K562 (cell line): ENCODE data around the gene SMCO1. TPM values are rescaled to one million over a fixed set of nuclear protein-coding genes. Genes with fewer than 3 reads are reported as not detected.

Experiments
- ELF2 ChIP-seq: fragments of 250-450 bp; sonication (Bioruptor Pico); IDR thresholded peaks from 2 replicates; pipeline ENCODE4 v1.5.0; 2021; ENCODE audit warnings: mild to moderate bottlenecking
- EWSR1 ChIP-seq: fragments of 450-650 bp; IDR thresholded peaks from 2 replicates; pipeline ENCODE4 v1.6.1; 2018; ENCODE audit warnings: borderline replicate concordance, mild to moderate bottlenecking, low read depth, moderate library complexity; ENCODE audit not compliant: partially characterized antibody
- FOXA1 ChIP-seq: fragments of 450-650 bp; IDR thresholded peaks from 2 replicates; pipeline ENCODE4 v1.6.1; 2016; ENCODE audit warnings: mild to moderate bottlenecking, borderline replicate concordance
- MYBL2 ChIP-seq, 2 experiments: fragments of 450-650 bp in 1 of 2; sonication (generic) in 1 of 2; formaldehyde crosslinking in 1 of 2; IDR thresholded peaks; 2 replicates each; pipeline versions ENCODE4 v1.6.1 to v1.8.1; 2017 to 2022; ENCODE audit warnings: borderline replicate concordance in 1 of 2, inconsistent platforms in 1 of 2, low read depth in 1 of 2, mild to moderate bottlenecking in 1 of 2, missing genetic modification reagents in 1 of 2, moderate library complexity in 1 of 2
- RAD21 ChIP-seq, 2 experiments: fragments of 250-450 bp in 1 of 2; fragments of 450-650 bp in 1 of 2; sonication (Bioruptor Pico) in 1 of 2; formaldehyde crosslinking in 1 of 2; IDR thresholded peaks in 1 of 2; conservative IDR thresholded peaks in 1 of 2; 2 replicates each; pipeline versions ENCODE4 v1.4.0 to v1.8.0; 2020 to 2022; ENCODE audit warnings: mild to moderate bottlenecking in 2 of 2, moderate library complexity in 1 of 2
- SAP30 ChIP-seq: fragments of 200-600 bp; sonication (generic); IDR thresholded peaks from 2 replicates; pipeline ENCODE4 v1.6.1; 2012; ENCODE audit warnings: borderline replicate concordance, low read depth, mild to moderate bottlenecking, moderate library complexity, low read length, control low read depth, inconsistent platforms; ENCODE audit not compliant: insufficient read depth, poor library complexity, severe bottlenecking
- ZKSCAN3 ChIP-seq: fragments of 250-450 bp; sonication (Bioruptor Pico); IDR thresholded peaks from 2 replicates; pipeline ENCODE4 v1.4.0; 2020
- polyA plus RNA-seq, 8 experiments: library from polyadenylated mRNA; depleted of rRNA in 4 of 8; stranded (reverse) in 5 of 8; unstranded in 3 of 8; fragments of >200 nt; fragmentation: Nextera tagmentation in 2 of 8; fragmentation: Illumina TruSeq in 1 of 8; extraction: Ambion mirVana in 2 of 8; extraction: Trizol in 1 of 8; gene quantifications; 2 replicates each; pipeline versions ENCODE4 v1.2.1 to v1.2.3, GENCODE V29; 2011 to 2014; ENCODE audit warnings: inconsistent platforms in 1 of 8, missing spikeins in 1 of 8
- total RNA-seq, 7 experiments: library from RNA; depleted of rRNA in 6 of 7; stranded (reverse); fragments of >200 nt in 6 of 7; fragmentation: Illumina TruSeq in 2 of 7; extraction: Trizol in 2 of 7; gene quantifications; 2 replicates each; pipeline versions ENCODE4 v1.2.1 to v1.2.3, GENCODE V29; 2011 to 2021; ENCODE audit warnings: low replicate concordance in 1 of 7
- TF ChIP-seq, protein P1 (sequence below): sonication (generic); formaldehyde crosslinking; IDR thresholded peaks from 2 replicates; pipeline ENCODE4 v1.8.1; 2023; ENCODE audit warnings: mild to moderate bottlenecking, missing genetic modification reagents
- TF ChIP-seq, protein P2 (sequence below): sonication (generic); formaldehyde crosslinking; IDR thresholded peaks from 2 replicates; pipeline ENCODE4 v1.8.0; 2023; ENCODE audit warnings: missing genetic modification reagents, mild to moderate bottlenecking, borderline replicate concordance
- TF ChIP-seq, protein P3 (sequence below), 3 experiments: fragments of 200-800 bp in 1 of 3; fragments of 250-450 bp in 1 of 3; fragments of 450-650 bp in 1 of 3; sonication (Bioruptor Pico) in 1 of 3; sonication (Bioruptor generic) in 1 of 3; formaldehyde crosslinking in 1 of 3; IDR thresholded peaks; 2 replicates each; pipeline versions ENCODE4 v1.6.1 to v1.8.0; 2016 to 2022; ENCODE audit warnings: mild to moderate bottlenecking in 2 of 3, missing genetic modification characterization in 2 of 3, missing compliant biosample characterization in 1 of 3, moderate library complexity in 1 of 3
- TF ChIP-seq, protein P4 (sequence below): IDR thresholded peaks from 2 replicates; pipeline ENCODE4 v1.6.1; 2014; ENCODE audit warnings: antibody characterized with exemption

Gene SMCO1
- total and polyA plus RNA-seq, 9 of the 15 experiments (the other 6 are each of a cell fraction or from before 2014, with no cell fraction given): 0.05 to 0.35 (median 0.12) TPM; not detected in 5

DNA sequence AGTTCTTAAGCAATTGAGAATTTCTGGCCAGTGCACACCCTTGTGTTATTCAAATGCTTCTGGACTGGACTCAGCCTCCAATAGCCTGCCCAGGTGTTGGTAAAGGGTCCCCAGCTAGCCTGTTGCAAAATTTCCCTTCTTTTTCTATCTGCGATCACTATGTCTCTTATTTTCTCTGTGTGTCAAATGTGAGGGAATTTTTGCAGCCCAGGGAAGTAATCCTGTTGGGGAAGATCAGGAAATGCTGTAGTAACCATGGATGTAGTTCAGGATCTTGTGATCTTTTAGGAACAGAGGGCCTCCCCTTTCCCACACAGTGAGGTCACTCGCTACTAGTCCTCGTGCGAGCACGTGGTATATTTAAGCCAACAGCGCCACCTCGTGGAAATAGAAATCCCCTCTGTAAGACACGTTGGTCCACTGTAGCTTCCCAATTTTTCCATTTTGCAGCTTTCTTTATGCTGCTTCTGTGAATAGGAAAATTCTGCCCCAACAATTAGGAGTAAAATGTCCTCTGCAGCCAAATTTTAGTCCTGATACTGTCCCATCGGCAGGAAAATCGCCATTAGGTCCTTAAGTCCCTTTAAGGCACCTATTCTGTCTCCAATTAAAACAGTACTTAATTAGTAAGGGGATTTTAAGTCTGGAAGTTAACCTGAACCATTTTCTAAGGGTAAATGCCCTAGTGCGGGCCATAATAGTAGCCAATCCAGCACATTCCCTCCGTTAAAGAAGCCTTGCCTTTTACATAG is 4.0 kb upstream of the SMCO1 start (continued):
- TF ChIP-seq ZKSCAN3: no peak
- no peak for TF ChIP-seq FOXA1
- no peak for TF ChIP-seq MYBL2 (IDR thresholded peaks at IDR 0.05; ENCODE audit: low read depth)
- TF ChIP-seq MYBL2 (CRISPR knock-in tag; IDR thresholded peaks at IDR 0.05; ENCODE audit: borderline replicate concordance): no peak
- TF ChIP-seq RAD21 (CRISPR knock-in tag; conservative IDR thresholded peaks at IDR 0.05 in 1 of 2, IDR thresholded peaks at IDR 0.05 in 1 of 2): peak; percentile 96 to 97
- TF ChIP-seq, protein P1, sequence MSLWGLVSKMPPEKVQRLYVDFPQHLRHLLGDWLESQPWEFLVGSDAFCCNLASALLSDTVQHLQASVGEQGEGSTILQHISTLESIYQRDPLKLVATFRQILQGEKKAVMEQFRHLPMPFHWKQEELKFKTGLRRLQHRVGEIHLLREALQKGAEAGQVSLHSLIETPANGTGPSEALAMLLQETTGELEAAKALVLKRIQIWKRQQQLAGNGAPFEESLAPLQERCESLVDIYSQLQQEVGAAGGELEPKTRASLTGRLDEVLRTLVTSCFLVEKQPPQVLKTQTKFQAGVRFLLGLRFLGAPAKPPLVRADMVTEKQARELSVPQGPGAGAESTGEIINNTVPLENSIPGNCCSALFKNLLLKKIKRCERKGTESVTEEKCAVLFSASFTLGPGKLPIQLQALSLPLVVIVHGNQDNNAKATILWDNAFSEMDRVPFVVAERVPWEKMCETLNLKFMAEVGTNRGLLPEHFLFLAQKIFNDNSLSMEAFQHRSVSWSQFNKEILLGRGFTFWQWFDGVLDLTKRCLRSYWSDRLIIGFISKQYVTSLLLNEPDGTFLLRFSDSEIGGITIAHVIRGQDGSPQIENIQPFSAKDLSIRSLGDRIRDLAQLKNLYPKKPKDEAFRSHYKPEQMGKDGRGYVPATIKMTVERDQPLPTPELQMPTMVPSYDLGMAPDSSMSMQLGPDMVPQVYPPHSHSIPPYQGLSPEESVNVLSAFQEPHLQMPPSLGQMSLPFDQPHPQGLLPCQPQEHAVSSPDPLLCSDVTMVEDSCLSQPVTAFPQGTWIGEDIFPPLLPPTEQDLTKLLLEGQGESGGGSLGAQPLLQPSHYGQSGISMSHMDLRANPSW: peak; percentile 57; the same call in 1 of the 2 replicates
- TF ChIP-seq EWSR1: no peak
- TF ChIP-seq, protein P2, sequence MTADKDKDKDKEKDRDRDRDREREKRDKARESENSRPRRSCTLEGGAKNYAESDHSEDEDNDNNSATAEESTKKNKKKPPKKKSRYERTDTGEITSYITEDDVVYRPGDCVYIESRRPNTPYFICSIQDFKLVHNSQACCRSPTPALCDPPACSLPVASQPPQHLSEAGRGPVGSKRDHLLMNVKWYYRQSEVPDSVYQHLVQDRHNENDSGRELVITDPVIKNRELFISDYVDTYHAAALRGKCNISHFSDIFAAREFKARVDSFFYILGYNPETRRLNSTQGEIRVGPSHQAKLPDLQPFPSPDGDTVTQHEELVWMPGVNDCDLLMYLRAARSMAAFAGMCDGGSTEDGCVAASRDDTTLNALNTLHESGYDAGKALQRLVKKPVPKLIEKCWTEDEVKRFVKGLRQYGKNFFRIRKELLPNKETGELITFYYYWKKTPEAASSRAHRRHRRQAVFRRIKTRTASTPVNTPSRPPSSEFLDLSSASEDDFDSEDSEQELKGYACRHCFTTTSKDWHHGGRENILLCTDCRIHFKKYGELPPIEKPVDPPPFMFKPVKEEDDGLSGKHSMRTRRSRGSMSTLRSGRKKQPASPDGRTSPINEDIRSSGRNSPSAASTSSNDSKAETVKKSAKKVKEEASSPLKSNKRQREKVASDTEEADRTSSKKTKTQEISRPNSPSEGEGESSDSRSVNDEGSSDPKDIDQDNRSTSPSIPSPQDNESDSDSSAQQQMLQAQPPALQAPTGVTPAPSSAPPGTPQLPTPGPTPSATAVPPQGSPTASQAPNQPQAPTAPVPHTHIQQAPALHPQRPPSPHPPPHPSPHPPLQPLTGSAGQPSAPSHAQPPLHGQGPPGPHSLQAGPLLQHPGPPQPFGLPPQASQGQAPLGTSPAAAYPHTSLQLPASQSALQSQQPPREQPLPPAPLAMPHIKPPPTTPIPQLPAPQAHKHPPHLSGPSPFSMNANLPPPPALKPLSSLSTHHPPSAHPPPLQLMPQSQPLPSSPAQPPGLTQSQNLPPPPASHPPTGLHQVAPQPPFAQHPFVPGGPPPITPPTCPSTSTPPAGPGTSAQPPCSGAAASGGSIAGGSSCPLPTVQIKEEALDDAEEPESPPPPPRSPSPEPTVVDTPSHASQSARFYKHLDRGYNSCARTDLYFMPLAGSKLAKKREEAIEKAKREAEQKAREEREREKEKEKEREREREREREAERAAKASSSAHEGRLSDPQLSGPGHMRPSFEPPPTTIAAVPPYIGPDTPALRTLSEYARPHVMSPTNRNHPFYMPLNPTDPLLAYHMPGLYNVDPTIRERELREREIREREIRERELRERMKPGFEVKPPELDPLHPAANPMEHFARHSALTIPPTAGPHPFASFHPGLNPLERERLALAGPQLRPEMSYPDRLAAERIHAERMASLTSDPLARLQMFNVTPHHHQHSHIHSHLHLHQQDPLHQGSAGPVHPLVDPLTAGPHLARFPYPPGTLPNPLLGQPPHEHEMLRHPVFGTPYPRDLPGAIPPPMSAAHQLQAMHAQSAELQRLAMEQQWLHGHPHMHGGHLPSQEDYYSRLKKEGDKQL: no peak
- TF ChIP-seq, protein P3, sequence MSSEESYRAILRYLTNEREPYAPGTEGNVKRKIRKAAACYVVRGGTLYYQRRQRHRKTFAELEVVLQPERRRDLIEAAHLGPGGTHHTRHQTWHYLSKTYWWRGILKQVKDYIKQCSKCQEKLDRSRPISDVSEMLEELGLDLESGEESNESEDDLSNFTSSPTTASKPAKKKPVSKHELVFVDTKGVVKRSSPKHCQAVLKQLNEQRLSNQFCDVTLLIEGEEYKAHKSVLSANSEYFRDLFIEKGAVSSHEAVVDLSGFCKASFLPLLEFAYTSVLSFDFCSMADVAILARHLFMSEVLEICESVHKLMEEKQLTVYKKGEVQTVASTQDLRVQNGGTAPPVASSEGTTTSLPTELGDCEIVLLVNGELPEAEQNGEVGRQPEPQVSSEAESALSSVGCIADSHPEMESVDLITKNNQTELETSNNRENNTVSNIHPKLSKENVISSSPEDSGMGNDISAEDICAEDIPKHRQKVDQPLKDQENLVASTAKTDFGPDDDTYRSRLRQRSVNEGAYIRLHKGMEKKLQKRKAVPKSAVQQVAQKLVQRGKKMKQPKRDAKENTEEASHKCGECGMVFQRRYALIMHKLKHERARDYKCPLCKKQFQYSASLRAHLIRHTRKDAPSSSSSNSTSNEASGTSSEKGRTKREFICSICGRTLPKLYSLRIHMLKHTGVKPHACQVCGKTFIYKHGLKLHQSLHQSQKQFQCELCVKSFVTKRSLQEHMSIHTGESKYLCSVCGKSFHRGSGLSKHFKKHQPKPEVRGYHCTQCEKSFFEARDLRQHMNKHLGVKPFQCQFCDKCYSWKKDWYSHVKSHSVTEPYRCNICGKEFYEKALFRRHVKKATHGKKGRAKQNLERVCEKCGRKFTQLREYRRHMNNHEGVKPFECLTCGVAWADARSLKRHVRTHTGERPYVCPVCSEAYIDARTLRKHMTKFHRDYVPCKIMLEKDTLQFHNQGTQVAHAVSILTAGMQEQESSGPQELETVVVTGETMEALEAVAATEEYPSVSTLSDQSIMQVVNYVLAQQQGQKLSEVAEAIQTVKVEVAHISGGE (CRISPR knock-in tag; IDR thresholded peaks at IDR 0.05): no peak
- TF ChIP-seq ELF2 (CRISPR knock-in tag): no peak
- TF ChIP-seq, protein P4, sequence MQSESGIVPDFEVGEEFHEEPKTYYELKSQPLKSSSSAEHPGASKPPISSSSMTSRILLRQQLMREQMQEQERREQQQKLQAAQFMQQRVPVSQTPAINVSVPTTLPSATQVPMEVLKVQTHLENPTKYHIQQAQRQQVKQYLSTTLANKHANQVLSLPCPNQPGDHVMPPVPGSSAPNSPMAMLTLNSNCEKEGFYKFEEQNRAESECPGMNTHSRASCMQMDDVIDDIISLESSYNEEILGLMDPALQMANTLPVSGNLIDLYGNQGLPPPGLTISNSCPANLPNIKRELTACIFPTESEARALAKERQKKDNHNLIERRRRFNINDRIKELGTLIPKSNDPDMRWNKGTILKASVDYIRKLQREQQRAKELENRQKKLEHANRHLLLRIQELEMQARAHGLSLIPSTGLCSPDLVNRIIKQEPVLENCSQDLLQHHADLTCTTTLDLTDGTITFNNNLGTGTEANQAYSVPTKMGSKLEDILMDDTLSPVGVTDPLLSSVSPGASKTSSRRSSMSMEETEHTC: peak; percentile 80
- TF ChIP-seq SAP30: no peak
